ENCODE results near the gene TOX2.

TOX2 gene

GRCh38 chr20:43972692-43973091 lies 58.0 kb downstream of the TOX2 start:
- H3K4me3 ChIP-seq (ENCODE audit: low read depth, low read length): no peak overlapping the region
- DNase-seq (ENCODE audit: low read depth): no peak

- DNase-seq (ENCODE audit: low read depth): no peak
- no peak overlapping the region for H3K4me3 ChIP-seq (ENCODE audit: low read depth, low read length)
These were observed 58.6 kb downstream of the TOX2 start for GRCh38 chr20:43973231-43973630.

GRCh38 chr20:43973671-43974450 lies 59.2 kb downstream of the TOX2 start:
- no peak overlapping the region for H3K4me3 ChIP-seq (ENCODE audit: low read depth, low read length)
- DNase-seq (ENCODE audit: low read depth): no peak

- H3K4me3 ChIP-seq (ENCODE audit: low read depth, low read length): no peak overlapping the region
- no peak for DNase-seq (ENCODE audit: low read depth)
These were observed 60.0 kb downstream of the TOX2 start for GRCh38 chr20:43974695-43975094.

GRCh38 chr20:43975096-43975768 lies 60.6 kb downstream of the TOX2 start:
- DNase-seq (ENCODE audit: low read depth): peak; percentile 77
- H3K4me3 ChIP-seq (ENCODE audit: low read depth, low read length): no peak overlapping the region

DNA sequence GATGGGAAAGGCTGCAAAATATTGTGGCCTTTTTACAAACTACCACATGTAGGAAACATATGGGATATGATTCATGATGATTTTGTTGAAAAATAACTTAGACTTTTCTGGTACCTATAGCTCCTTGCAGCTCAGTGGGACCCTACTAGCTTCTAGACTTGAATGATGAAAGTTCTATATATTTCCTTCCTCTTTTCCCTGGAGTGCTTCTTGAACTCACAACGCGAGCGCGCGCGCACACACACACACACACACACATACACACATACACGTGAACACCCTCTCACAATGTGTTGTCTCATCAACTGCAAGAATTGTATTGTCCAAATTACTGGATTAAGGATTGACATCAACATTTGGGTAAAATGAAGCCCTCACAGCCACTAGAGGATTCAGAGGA lies 61.9 kb downstream of the TOX2 start:
- no peak overlapping the region for H3K4me3 ChIP-seq (ENCODE audit: low read depth, low read length)
- DNase-seq (ENCODE audit: low read depth): no peak

DNA sequence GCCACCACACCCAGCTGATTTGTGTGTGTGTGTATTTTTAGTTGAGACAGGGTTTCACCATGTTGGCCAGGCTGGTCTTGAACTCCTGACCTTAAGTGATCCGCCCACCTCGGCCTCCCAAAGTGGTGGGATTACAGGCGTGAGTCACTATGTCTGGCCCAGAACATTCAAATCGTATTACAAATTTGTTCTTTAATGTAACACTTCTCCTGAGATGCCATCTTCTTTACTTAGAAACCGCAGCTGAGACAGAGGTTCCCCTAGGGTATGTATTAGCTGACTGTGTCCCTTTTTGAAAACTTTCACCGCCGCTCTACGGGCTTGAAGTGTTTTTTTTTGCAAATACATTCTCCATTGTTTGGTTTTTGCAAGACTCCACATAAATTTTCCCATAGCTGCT lies 62.6 kb downstream of the TOX2 start:
- H3K4me3 ChIP-seq (ENCODE audit: low read depth, low read length): no peak overlapping the region
- DNase-seq (ENCODE audit: low read depth): peak; percentile 55

GRCh38 chr20:43977962-43978361 lies 63.3 kb downstream of the TOX2 start:
- no peak overlapping the region for H3K4me3 ChIP-seq (ENCODE audit: low read depth, low read length)
- DNase-seq (ENCODE audit: low read depth): no peak

DNA sequence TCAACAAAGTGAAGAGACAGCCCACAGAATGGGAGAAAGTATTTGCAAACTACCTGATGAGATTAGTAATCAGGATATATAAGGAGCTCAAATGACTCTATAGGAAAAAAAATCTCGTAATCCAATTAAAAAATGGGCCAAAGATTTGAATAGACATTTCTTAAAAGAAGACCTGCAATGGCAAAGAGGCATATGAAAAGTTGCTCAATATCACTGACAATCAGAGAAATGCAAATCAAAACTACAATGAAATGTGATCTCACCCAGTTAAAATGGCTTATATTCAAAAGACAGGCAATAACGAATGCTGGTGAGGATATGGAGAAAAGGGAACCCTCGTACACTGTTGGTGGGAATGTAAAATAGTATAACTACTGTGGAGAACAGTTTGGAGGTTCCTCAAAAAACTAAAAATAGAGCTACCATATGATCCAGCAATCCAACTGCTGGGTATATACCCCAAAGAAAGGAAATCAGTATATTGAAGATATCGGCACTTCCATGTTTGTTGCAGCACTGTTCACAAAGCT lies 65.0 kb downstream of the TOX2 start:
- no peak for DNase-seq (ENCODE audit: low read depth)
- no peak overlapping the region for H3K4me3 ChIP-seq (ENCODE audit: low read depth, low read length)

DNA sequence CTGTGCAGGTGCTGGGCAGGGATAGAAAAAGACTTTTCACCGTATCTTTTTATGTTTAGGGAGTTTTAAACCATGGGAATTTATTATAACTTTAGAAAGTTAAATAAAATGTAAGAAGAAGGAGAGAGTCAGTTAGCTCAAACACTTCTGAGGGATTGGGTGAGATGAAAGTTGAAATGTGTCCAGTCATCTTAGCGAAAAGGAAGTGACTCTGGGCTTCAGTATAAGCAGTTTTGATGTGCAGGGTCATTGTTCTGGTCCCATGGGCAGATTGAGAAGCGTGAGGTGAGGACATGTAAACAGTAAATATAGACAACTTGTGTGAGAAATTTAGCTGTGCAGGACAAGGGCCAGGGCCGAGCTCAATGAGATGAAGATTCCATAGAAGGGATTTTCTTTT lies 66.9 kb downstream of the TOX2 start:
- H3K4me3 ChIP-seq (ENCODE audit: low read depth, low read length): no peak overlapping the region
- DNase-seq (ENCODE audit: low read depth): no peak

GRCh38 chr20:43982016-43982415 lies 67.4 kb downstream of the TOX2 start:
- DNase-seq (ENCODE audit: low read depth): no peak
- no peak overlapping the region for H3K4me3 ChIP-seq (ENCODE audit: low read depth, low read length)

- DNase-seq (ENCODE audit: low read depth): no peak
- no peak overlapping the region for H3K4me3 ChIP-seq (ENCODE audit: low read depth, low read length)
These were observed 68.2 kb downstream of the TOX2 start for GRCh38 chr20:43982886-43983285.

GRCh38 chr20:43983359-43983758 lies 68.7 kb downstream of the TOX2 start:
- no peak for DNase-seq (ENCODE audit: low read depth)

GRCh38 chr20:43983904-43984361 lies 69.3 kb downstream of the TOX2 start:
- no peak overlapping the region for H3K4me3 ChIP-seq (ENCODE audit: low read depth, low read length)
- DNase-seq (ENCODE audit: low read depth): no peak

More at GRCh38 chr20:43983359-43983758, 68.7 kb downstream of the TOX2 start:
- H3K4me3 ChIP-seq (ENCODE audit: low read depth, low read length): no peak overlapping the region

GRCh38 chr20:43984587-43984986 lies 69.9 kb downstream of the TOX2 start:
- no peak for DNase-seq (ENCODE audit: low read depth)
- no peak overlapping the region for H3K4me3 ChIP-seq (ENCODE audit: low read depth, low read length)

DNA sequence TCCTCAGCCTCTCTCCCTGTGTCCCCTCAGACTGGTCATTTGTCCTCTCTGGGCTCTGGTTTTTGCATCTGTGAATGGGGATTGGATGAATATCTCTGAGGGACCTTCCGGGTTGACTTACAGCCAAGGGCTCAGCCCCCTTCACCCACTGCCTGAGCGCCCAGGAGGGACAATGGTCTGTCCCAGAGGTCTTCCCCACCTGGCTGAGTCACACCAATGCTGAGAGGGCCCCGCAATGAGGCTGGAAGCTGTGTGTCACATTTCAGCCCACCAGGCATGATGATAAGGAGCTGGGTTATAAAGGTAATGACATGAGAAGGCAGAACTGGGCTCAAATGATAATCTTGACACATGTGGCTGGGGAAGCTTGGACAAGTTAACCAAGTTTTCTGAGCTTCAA lies 70.5 kb downstream of the TOX2 start:
- H3K4me3 ChIP-seq (ENCODE audit: low read depth, low read length): no peak overlapping the region
- no peak for DNase-seq (ENCODE audit: low read depth)

DNA sequence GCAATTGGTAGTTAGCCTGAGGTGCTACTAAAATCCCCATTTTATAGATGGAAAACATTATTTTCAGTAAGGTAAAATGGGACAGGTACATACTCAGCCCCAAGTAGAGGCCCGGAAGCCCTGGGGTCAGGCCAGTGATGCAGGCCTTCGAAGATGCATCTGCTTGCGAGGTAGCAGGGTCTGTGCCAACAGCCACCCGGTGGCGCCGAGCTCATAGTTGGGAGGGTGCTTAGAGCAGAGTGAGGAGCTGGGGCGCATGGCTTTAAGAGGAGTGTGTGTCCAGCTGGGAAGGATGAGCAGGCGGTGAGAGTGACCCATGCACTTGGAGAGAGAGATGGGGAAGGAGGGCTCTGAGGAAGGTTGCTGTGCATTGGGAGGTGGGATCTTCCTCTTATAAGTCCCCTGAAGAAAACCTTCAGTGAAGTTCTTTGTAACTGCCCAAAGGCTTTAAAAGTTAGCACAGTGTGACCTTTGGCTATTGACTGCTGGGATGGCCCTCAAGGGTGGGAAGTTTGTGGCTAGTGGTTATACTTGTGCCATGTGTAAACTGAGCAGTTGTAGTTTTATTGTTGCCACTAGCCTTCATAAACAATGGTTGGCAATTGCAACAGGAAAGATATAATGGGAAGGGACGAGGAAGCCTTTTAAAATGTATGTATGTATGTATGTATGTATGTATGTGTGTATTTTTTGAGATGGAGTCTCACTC lies 71.1 kb downstream of the TOX2 start:
- no peak for DNase-seq (ENCODE audit: low read depth)
- H3K4me3 ChIP-seq (ENCODE audit: low read depth, low read length): no peak overlapping the region

DNA sequence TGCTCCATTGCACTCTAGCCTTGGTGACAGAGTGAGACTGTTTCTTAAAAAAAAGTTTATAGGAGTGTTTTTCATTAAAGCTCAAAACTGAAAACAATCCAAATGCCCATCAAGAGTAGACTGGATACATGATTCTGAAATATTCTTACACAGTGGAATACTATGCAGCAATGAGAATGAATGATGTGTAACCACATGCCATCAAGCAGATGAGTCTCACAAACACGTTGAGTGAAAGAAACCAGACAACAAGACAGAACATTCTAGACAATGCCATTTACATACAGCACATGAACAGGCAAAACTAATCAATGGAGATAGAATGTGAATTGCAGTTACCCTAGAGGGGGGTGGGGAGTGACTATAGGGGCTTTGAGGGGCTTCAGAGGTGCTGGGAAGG lies 72.4 kb downstream of the TOX2 start:
- no peak overlapping the region for H3K4me3 ChIP-seq (ENCODE audit: low read depth, low read length)
- no peak for DNase-seq (ENCODE audit: low read depth)

GRCh38 chr20:43987531-43987930 lies 72.9 kb downstream of the TOX2 start:
- DNase-seq (ENCODE audit: low read depth): no peak
- H3K4me3 ChIP-seq (ENCODE audit: low read depth, low read length): no peak overlapping the region

DNA sequence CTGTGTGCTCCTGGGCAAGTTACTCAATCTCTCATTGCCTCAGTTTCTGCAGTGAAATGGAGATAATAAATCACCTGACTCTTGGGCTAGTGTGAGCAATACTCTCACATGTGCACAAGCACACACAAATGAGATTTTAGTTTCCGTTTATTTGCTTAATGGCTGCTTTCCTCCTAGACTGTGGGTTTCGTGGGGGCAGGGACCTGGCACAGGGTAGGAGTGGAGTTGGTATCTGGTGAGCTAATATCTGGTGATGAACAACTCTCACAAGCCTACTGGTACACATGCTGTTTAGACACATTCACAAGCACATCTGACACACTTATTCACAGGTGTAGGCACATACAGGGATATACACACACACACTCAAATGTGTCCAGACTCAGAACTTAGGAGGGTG lies 73.8 kb downstream of the TOX2 start:
- no peak overlapping the region for H3K4me3 ChIP-seq (ENCODE audit: low read depth, low read length)
- DNase-seq (ENCODE audit: low read depth): no peak
